GM19328 (cell line): ENCODE measurements around the gene NKX2-8.

Source experiments
- ATAC-seq: cut with Tn5 transposase; IDR thresholded peaks from one replicate; pipeline ENCODE4 v1.9.1; 2021; ENCODE audit warnings: mild to moderate bottlenecking, moderate library complexity; ENCODE audit not compliant: unreplicated experiment

Gene NKX2-8

DNA sequence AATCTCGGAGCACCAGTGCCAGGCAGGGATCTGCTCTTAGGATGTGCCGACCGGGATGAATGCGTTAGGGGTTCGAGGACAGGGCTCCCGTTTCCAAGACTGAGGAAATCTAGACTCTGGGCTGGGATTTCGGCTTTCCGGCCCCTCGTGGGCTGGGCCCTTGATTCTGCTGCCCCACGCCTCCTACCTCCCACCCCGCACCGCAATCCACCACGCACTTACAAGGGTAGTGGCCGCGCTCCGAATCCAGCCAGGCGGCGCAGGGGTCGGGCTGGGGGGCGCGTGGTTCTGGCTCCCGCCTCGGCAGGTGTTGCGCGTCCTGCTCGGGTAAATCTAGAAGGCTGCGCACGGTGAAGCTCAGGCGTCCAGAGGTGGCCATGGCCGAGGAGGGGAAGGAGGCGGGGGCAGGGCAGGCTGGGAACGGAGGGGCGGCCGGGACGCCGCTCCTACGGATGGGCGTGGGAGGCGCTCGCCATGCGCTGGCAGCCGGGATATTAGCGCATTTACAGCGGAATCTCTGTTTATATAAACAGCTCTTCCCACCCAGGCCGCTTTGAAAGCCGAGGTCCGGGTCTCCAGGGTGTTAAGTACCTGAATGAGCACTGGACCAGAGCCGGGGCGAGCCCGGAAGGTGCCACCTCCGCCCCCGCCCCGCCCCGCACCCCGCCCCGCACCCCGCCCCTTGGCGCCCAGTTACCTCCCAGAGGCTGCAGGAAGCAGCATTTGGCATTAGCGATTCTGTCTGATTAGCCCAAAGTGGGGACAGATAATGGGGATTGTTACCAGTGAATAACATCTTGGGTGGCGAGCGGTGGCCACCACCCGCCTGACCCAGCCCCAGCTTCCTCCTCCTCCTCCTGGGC is at the start of gene NKX2-8:
Gene NKX2-8 (minus strand): TSS at position 604 of the 863 bp plus-strand sequence. CDS start 225 bp downstream, at position 379.
- no peak for ATAC-seq

GRCh38 chr14:36627981-36628380 is 45.6 kb upstream of the NKX2-8 start:
- ATAC-seq, result no peak

- no peak for ATAC-seq
These were observed 43.7 kb upstream of the NKX2-8 start for GRCh38 chr14:36626151-36626550.

DNA sequence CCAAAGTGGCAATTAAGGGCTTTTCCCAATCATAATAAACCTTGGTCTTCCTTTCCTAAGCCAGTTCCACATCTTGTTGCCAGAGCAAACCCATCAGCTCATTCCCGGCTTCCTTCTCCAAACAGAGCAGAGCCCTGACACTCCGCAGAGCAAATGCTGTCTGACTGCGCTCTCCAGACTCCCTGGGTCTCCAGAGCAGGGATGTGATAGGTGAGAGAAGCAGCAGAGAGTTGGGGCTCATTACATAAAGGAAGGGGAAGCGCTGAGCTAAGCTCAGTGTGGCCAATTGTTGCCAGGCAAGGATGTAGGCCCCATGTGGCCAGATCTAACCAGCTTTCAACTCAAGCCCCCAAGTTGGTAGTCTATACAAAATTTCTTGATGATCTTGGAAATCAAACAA is 43.0 kb upstream of the NKX2-8 start:
- no peak for ATAC-seq

DNA sequence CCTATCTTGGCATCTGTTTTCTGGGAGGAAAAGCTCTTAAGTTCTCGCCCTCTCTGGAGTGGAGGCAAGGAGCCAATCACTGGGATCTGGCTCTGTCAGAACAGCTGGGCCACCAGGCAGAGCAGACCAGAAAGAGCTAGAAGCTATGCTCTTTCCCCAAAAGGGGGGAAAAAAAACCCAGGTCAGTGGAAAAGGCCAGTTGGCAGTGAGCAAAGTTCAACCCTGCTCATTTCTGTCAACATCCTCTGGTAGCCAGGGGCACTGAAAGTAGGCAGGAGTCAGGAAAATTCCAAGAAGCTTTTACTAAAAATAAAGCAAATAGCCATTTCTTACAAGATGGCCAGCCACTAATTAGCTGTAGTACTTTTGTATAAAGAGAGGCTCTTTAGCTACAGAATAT is 42.6 kb upstream of the NKX2-8 start:
- no peak for ATAC-seq

GRCh38 chr14:36619853-36620252 is 37.4 kb upstream of the NKX2-8 start:
- no peak for ATAC-seq

GRCh38 chr14:36619131-36619530 is 36.7 kb upstream of the NKX2-8 start:
- ATAC-seq, result no peak

DNA sequence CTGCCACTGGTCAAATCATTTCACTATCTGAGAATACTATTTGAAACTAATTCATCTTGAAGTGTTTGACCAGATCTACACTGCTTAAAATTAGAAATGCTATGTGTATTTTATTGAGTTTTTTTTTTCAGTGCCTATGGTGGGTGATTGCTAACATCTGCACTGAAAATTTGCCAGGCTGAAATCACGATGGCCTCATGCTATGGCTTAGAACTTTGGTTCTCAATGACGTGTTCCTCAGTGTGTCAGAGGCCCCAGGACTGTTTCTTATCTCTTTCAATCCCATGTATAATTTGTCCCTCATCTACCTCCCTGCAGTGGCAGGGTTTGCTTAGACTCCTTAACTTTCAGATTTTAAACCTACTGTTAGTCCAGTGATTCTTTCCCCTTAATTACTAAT is 36.2 kb upstream of the NKX2-8 start:
- no peak for ATAC-seq

DNA sequence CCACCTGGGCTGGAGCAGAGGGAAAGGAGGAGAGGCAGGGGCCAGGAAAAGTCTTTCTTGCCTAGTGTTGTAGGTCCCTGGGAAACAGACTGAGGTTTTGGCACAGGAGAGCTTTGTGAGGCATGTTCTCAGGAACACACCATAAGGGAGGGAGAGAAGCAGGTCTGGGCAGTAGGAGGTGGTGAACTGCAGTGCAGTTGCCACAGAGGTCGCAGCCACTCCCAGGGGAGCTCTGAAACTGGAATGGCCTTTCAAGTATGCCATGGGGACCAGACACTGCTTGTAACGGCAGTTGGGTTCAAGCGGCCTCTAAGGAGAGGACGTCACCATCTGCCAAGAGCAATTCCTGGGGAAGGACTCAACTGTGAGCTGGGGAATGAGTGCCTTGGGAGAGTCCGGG is 35.4 kb upstream of the NKX2-8 start:
- no peak for ATAC-seq

GRCh38 chr14:36605506-36605857 is 23.1 kb upstream of the NKX2-8 start:
- ATAC-seq, result no peak

- no peak for ATAC-seq
These were observed 22.5 kb upstream of the NKX2-8 start for GRCh38 chr14:36604757-36605505.

DNA sequence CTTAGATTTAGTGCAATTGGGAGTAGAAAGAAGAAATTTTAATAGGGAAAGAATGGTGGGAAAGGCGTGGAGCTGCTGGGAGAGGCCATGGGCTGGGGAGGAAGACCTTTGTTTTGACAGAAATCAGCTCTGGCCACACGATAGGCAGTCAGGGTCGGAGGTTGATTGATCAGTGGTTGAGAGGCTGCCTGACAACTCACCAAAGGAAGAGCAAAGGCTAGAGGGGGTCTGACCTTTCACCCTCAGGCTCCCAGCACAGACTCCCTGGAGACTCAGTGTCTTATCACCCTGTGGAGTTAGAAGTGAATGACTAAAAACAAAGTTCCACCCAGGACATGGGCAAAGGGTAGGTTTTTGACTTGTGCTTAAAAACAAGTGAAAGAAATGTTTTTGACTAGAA is 18.0 kb upstream of the NKX2-8 start:
- no peak for ATAC-seq

DNA sequence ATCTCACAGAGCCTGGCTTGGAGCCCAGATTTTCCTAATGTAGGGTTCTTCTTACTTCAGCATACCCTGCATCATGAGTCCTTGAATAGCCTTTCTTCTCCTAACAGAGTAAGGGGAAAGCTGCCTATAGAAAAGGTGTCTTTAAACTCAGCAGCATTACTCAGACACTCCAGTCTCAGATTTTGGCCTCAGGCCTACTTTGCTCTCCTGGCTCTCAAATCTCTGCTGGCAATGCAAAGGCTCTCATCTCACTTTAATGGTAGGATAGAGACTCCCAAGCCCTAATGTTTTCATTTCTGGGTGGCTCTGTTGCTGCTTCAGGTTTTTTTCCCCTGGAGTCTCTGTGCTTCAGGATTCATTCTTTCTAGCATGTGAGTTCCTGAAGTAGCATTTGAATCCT is 9.1 kb upstream of the NKX2-8 start:
- ATAC-seq, result no peak

- no peak for ATAC-seq
These were observed 6.4 kb upstream of the NKX2-8 start for GRCh38 chr14:36588788-36589187.

DNA sequence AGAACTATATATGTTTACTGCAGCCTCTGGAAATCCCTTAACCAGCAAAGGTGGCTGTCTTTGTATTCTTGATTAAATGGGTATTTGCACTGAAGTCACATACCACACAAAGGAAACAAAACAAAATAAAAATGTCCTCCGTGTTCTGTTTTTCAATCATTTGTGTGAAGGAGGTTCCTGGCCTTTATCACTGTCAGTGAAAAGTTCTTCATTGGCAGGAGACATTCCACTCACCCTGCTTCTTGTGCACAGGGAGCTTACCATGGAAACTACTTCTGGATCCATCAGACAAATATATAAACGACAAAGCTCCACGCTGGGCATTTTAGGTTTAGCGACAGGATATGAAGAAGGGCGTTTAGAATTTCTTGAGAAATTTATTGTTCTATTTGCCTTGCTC is 5.7 kb upstream of the NKX2-8 start:
- ATAC-seq, result no peak

DNA sequence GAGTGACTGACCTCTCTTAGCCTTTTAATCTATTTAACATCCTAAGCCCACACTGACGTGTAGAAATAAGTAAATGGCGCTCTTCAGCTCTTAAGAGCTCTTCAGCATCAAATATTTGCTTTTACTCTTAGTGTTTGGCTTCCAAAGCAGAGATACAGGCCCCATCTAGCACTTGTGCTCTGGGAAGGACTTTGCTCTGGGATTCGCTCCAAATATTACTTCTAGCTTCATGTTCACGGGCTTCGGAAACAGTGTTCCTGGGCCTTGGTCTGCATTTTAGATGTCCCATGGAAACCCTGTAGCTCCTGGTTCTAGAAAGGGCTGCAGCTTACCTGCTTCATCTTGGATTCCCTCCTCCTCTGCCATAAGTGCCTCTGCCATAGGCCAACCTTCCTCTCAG is 2.7 kb upstream of the NKX2-8 start:
- no peak for ATAC-seq

GRCh38 chr14:36583893-36584811 is 1.7 kb upstream of the NKX2-8 start:
- no peak for ATAC-seq

DNA sequence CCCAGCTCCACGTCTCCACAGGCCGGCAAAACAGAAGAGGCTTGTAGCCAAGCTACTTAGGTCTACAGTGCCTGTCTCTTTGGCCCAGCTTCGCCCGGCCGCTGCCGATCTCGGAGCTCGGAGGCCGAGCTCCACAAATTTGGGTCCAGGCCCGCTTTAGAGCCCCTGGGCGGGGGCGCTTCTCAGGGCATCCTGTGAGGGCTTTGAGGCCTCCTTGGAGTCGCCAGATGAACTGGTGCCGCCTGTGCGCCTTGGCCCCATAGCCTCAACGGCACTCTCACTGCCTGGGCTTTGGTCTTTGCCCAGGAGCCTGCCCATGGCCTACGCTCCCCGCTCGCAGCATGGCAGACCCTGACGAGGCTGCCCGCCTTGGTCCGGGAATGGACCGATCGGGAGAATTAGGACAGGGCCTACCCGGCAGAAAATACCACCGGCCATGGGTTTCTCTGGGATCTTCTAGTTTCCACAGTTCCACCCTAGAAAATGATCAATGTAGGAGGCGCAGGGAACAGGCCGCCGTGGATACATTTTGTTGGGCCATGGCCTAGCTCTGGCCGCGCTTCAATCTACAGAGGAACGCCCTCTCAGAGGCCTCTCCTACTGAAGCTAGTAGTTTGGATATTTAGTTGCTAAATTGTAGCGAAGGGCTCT is 953 bp upstream of the NKX2-8 start:
- no peak for ATAC-seq

DNA sequence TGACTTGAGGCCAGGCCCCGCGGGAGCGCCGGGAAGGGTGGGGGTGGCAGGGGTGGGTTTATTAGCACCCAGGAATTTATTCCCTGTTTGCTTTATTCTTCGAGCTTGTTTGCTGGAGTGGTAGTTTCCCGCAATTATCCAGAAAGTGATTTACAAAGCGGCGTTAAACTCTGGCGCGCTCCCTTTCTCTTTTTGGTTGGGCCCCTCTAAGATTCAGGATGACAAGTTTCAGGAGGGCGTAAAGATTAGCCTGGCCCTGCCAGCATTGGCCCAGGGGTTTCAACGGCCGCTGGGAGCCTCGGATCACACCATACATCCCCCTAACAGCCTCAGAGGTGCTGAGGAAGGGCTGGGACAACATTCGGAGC is 444 bp upstream of the NKX2-8 start:
- ATAC-seq, result no peak

DNA sequence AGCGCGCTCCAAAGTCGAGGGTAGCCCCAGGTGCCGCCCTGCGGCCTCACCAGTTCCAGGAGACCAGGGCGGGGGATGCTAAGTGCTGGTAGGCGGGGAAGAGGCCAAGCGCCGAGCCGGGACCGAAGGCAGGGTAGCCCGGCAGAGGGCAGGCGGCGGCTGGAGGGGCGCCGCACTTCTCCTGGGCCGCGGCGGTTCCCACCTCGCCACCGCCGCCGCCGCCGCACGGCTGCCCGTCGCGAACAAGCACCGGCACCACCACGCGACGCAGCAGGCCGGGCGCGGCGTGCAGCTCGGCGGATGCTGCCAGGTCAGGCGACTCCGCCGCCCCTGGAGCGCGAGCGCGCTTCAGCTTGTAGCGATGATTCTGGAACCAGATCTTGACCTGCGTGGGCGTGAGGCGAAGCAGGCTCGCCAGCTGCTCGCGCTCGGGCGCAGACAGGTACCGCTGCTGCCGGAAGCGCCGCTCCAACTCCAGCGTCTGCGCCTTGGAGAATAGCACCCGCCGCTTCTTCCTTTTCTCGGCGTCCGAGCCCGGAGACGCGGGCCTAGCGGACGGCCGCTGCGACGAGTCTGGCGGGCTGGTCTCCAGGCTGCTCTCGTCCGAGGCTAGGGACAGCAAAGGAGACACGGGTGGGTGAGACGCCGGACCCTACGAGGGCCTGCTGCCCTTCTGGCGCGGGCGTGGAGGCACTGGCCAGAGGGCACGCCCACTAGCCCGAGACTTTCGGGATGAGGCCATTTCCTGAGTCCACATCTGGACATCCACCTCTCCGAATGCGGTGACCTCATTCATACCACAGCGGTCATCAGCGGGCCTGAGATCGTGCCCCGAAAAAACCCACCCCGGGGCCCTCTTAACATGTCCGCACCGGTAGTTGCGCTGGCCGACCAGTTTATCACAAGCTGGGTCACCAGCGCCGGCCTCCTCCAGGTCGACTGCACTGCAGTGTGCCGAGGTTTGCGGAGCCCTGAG is 1.3 kb downstream of the NKX2-8 start:
- ATAC-seq, result no peak
